ENCODE measurements around the gene SCAF1. TPM values are rescaled to one million over a fixed set of nuclear protein-coding genes. Genes with fewer than 3 reads are reported as not detected.

The SCAF1 gene
- total and polyA plus RNA-seq, 2 of the 13 experiments (the other 11 are each of a cell fraction or from before 2014, with no cell fraction given): 3.3 to 6.1 TPM

- TF ChIP-seq, protein P1, sequence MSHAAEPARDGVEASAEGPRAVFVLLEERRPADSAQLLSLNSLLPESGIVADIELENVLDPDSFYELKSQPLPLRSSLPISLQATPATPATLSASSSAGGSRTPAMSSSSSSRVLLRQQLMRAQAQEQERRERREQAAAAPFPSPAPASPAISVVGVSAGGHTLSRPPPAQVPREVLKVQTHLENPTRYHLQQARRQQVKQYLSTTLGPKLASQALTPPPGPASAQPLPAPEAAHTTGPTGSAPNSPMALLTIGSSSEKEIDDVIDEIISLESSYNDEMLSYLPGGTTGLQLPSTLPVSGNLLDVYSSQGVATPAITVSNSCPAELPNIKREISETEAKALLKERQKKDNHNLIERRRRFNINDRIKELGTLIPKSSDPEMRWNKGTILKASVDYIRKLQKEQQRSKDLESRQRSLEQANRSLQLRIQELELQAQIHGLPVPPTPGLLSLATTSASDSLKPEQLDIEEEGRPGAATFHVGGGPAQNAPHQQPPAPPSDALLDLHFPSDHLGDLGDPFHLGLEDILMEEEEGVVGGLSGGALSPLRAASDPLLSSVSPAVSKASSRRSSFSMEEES (CRISPR knock-in tag; IDR thresholded peaks at IDR 0.05): no peak
- no peak for TF ChIP-seq TGIF2 (CRISPR knock-in tag; IDR thresholded peaks at IDR 0.05)
- no peak for TF ChIP-seq ZSCAN22 (CRISPR knock-in tag; IDR thresholded peaks at IDR 0.05)
- TF ChIP-seq MIER3 (CRISPR knock-in tag; IDR thresholded peaks at IDR 0.05; ENCODE audit: borderline replicate concordance): no peak; the same call in 1 of the 2 replicates
- TF ChIP-seq ZEB1 (IDR thresholded peaks at IDR 0.05; ENCODE audit: insufficient replicate concordance, low read depth): no peak
- TF ChIP-seq, protein P2, sequence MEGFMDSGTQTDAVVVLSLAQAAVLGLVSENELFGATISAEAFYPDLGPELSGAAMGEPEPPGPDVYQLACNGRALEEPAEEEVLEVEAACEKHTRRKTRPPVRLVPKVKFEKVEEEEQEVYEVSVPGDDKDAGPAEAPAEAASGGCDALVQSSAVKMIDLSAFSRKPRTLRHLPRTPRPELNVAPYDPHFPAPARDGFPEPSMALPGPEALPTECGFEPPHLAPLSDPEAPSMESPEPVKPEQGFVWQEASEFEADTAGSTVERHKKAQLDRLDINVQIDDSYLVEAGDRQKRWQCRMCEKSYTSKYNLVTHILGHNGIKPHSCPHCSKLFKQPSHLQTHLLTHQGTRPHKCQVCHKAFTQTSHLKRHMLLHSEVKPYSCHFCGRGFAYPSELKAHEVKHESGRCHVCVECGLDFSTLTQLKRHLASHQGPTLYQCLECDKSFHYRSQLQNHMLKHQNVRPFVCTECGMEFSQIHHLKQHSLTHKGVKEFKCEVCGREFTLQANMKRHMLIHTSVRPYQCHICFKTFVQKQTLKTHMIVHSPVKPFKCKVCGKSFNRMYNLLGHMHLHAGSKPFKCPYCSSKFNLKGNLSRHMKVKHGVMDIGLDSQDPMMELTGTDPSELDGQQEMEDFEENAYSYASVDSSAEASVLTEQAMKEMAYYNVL (CRISPR knock-in tag; IDR thresholded peaks at IDR 0.05; ENCODE audit: borderline replicate concordance): no peak
- no peak for TF ChIP-seq ZNF605 (CRISPR knock-in tag; IDR thresholded peaks at IDR 0.05)
- TF ChIP-seq, protein P3, sequence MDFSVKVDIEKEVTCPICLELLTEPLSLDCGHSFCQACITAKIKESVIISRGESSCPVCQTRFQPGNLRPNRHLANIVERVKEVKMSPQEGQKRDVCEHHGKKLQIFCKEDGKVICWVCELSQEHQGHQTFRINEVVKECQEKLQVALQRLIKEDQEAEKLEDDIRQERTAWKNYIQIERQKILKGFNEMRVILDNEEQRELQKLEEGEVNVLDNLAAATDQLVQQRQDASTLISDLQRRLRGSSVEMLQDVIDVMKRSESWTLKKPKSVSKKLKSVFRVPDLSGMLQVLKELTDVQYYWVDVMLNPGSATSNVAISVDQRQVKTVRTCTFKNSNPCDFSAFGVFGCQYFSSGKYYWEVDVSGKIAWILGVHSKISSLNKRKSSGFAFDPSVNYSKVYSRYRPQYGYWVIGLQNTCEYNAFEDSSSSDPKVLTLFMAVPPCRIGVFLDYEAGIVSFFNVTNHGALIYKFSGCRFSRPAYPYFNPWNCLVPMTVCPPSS (IDR thresholded peaks at IDR 0.05): no peak
- TF ChIP-seq ZNF547 (CRISPR knock-in tag; IDR thresholded peaks at IDR 0.05): no peak
- no peak for TF ChIP-seq MYC (CRISPR knock-in tag; IDR thresholded peaks at IDR 0.05; ENCODE audit: borderline replicate concordance)
- TF ChIP-seq ZNF253 (CRISPR knock-in tag; IDR thresholded peaks at IDR 0.05; ENCODE audit: borderline replicate concordance): no peak
- TF ChIP-seq NCOA1 (CRISPR knock-in tag; IDR thresholded peaks at IDR 0.05): no peak
- TF ChIP-seq ZIK1 (CRISPR knock-in tag; IDR thresholded peaks at IDR 0.05; ENCODE audit: borderline replicate concordance, low read depth): no peak
- TF ChIP-seq GATAD1 (CRISPR knock-in tag; IDR thresholded peaks at IDR 0.05): no peak
- TF ChIP-seq TBX3 (IDR thresholded peaks at IDR 0.05; ENCODE audit: borderline replicate concordance): peak; percentile 12; the same call in 1 of the 2 replicates
- no peak for TF ChIP-seq PHF20 (CRISPR knock-in tag; IDR thresholded peaks at IDR 0.05)
- no peak for TF ChIP-seq ZNF337 (CRISPR knock-in tag; IDR thresholded peaks at IDR 0.05; ENCODE audit: borderline replicate concordance, low read depth)
- TF ChIP-seq ZZZ3 (CRISPR knock-in tag; IDR thresholded peaks at IDR 0.05; ENCODE audit: borderline replicate concordance): no peak
- TF ChIP-seq ZNF713 (CRISPR knock-in tag; IDR thresholded peaks at IDR 0.05): no peak
- no peak for TF ChIP-seq FOXM1 (CRISPR knock-in tag; IDR thresholded peaks at IDR 0.05)
- peak; percentile 95 for TF ChIP-seq PBX2 (CRISPR knock-in tag; IDR thresholded peaks at IDR 0.05)
- TF ChIP-seq AKAP8 (CRISPR knock-in tag; IDR thresholded peaks at IDR 0.05): no peak
- no peak for TF ChIP-seq ZFP62 (CRISPR knock-in tag; IDR thresholded peaks at IDR 0.05)
- TF ChIP-seq NR1H2 (CRISPR knock-in tag; IDR thresholded peaks at IDR 0.05; ENCODE audit: borderline replicate concordance, low read depth): no peak
- TF ChIP-seq KLF6 (CRISPR knock-in tag; IDR thresholded peaks at IDR 0.05): no peak
- TF ChIP-seq MED1 (CRISPR knock-in tag; IDR thresholded peaks at IDR 0.05): 0 out of 2 replicates have a peak, but pooled peaks have one; percentile 3
- TF ChIP-seq MAFF (IDR thresholded peaks at IDR 0.05; ENCODE audit: low read depth, low read length): no peak
- no peak for TF ChIP-seq ZNF556 (CRISPR knock-in tag; IDR thresholded peaks at IDR 0.05; ENCODE audit: borderline replicate concordance)
- no peak for TF ChIP-seq ZNF30 (CRISPR knock-in tag; IDR thresholded peaks at IDR 0.05)
Measured at GRCh38 chr19:49676784-49677230, 34.8 kb downstream of the SCAF1 start (continued).

Measured in HepG2 (cell line).